ENCODE measurements around the gene PNLIPRP3.

The PNLIPRP3 gene

GRCh38 chr10:116427671-116428070, at the start of gene PNLIPRP3:
Gene PNLIPRP3, plus strand, starts transcription at chr10:116427847. Its CDS starts 166 bp downstream, at chr10:116428013.
- no peaks in the 10 kb centered on the region for H3K9me3 ChIP-seq (replicated peaks; ENCODE audit: insufficient read depth, low read length)
- no peak for DNase-seq
- no peak within 1 kb of the TSS for H3K4me2 ChIP-seq (ENCODE audit: low read depth, low read length)
- peaks cover 15% of the 10 kb centered on the region; the same call in 1 of the 2 replicates for H3K4me1 ChIP-seq (ENCODE audit: low read length)
- H3K27me3 ChIP-seq (replicated peaks; ENCODE audit: insufficient read depth, low read length) = no peaks in the 10 kb centered on the region
- H3F3A ChIP-seq (ENCODE audit: insufficient read depth, low read length) = no peaks in the 10 kb centered on the region
- H3K27ac ChIP-seq (ENCODE audit: low read length) = no peak within 1 kb of the TSS
- no peaks in the 10 kb centered on the region for H3K79me2 ChIP-seq (ENCODE audit: low read length)
- H4K20me1 ChIP-seq (ENCODE audit: insufficient read depth, low read length) = no peaks in the 10 kb centered on the region
- H3K9ac ChIP-seq (ENCODE audit: low read length) = no peak within 1 kb of the TSS
- H3K36me3 ChIP-seq (replicated peaks; ENCODE audit: insufficient read depth, low read length) = no peaks in the 10 kb centered on the region
- H3K4me3 ChIP-seq (ENCODE audit: low read length) = no peak within 1 kb of the TSS
- no peak for TF ChIP-seq EZH2 (optimal IDR thresholded peaks at IDR 0.05; ENCODE audit: low read depth, low read length)
- no peak for TF ChIP-seq EZH2phosphoT487 (IDR thresholded peaks at IDR 0.05; ENCODE audit: low read length)
- TF ChIP-seq CTCF (IDR thresholded peaks at IDR 0.05; ENCODE audit: low read length) = no peak
- H3K9me2 ChIP-seq (replicated peaks; ENCODE audit: insufficient read depth, low read length) = no peaks in the 10 kb centered on the region
- H2AFZ ChIP-seq (ENCODE audit: low read length) = no peak within 1 kb of the TSS

- H3K4me1 ChIP-seq (ENCODE audit: low read length) = no peaks in the 10 kb centered on the region
- H3K36me3 ChIP-seq (replicated peaks; ENCODE audit: insufficient read depth, low read length) = no peaks in the 10 kb centered on the region
- no peak overlapping the region for H3K9ac ChIP-seq (ENCODE audit: low read length)
- H3K27me3 ChIP-seq (replicated peaks; ENCODE audit: insufficient read depth, low read length) = no peaks in the 10 kb centered on the region
- no peak for TF ChIP-seq CTCF (IDR thresholded peaks at IDR 0.05; ENCODE audit: low read length)
- TF ChIP-seq EZH2 (optimal IDR thresholded peaks at IDR 0.05; ENCODE audit: low read depth, low read length) = no peak
- TF ChIP-seq EZH2phosphoT487 (IDR thresholded peaks at IDR 0.05; ENCODE audit: low read length) = no peak
- DNase-seq = no peak
- no peak overlapping the region for H3K27ac ChIP-seq (ENCODE audit: low read length)
- no peak overlapping the region for H3K4me2 ChIP-seq (ENCODE audit: low read depth, low read length)
- H3F3A ChIP-seq (ENCODE audit: insufficient read depth, low read length) = no peaks in the 10 kb centered on the region
- no peaks in the 10 kb centered on the region for H3K9me2 ChIP-seq (replicated peaks; ENCODE audit: insufficient read depth, low read length)
- no peaks in the 10 kb centered on the region for H3K9me3 ChIP-seq (replicated peaks; ENCODE audit: insufficient read depth, low read length)
- H3K79me2 ChIP-seq (ENCODE audit: low read length) = no peaks in the 10 kb centered on the region
- H4K20me1 ChIP-seq (ENCODE audit: insufficient read depth, low read length) = no peaks in the 10 kb centered on the region
- H3K4me3 ChIP-seq (ENCODE audit: low read length) = no peak overlapping the region
- no peak overlapping the region for H2AFZ ChIP-seq (ENCODE audit: low read length)
Measured at GRCh38 chr10:116382290-116382689, 45.4 kb upstream of the PNLIPRP3 start.

DNA sequence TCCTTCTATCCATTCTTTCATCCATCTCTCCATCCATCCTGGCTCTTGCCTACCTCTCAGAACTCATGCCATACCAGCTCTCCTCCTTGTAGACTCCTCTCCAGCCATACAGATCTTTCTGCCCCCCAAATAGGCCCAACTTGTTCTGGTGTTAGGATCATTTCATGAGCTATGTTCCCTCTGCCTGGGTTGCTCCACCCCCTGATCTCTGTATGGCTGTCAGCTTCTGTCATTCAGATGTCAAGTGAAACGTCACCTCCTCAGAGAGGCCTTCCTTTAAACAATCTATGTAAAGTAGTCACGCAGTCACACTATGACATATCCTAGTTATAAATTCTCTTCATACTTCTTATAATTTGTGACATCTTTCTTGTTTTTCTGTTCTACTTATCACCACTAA, 42.3 kb upstream of the PNLIPRP3 start:
- no peak for TF ChIP-seq EZH2 (optimal IDR thresholded peaks at IDR 0.05; ENCODE audit: low read depth, low read length)
- no peak for TF ChIP-seq EZH2phosphoT487 (IDR thresholded peaks at IDR 0.05; ENCODE audit: low read length)
- no peak for TF ChIP-seq CTCF (IDR thresholded peaks at IDR 0.05; ENCODE audit: low read length)
- H3K9me3 ChIP-seq (replicated peaks; ENCODE audit: insufficient read depth, low read length) = no peaks in the 10 kb centered on the region
- H3K36me3 ChIP-seq (replicated peaks; ENCODE audit: insufficient read depth, low read length) = no peaks in the 10 kb centered on the region
- H3K79me2 ChIP-seq (ENCODE audit: low read length) = no peaks in the 10 kb centered on the region
- H3K27ac ChIP-seq (ENCODE audit: low read length) = no peak overlapping the region
- H3K9me2 ChIP-seq (replicated peaks; ENCODE audit: insufficient read depth, low read length) = no peaks in the 10 kb centered on the region
- H3F3A ChIP-seq (ENCODE audit: insufficient read depth, low read length) = no peaks in the 10 kb centered on the region
- no peak overlapping the region for H2AFZ ChIP-seq (ENCODE audit: low read length)
- no peaks in the 10 kb centered on the region for H4K20me1 ChIP-seq (ENCODE audit: insufficient read depth, low read length)
- H3K4me1 ChIP-seq (ENCODE audit: low read length) = no peaks in the 10 kb centered on the region
- DNase-seq = no peak
- no peaks in the 10 kb centered on the region for H3K27me3 ChIP-seq (replicated peaks; ENCODE audit: insufficient read depth, low read length)
- no peak overlapping the region for H3K9ac ChIP-seq (ENCODE audit: low read length)
- H3K4me2 ChIP-seq (ENCODE audit: low read depth, low read length) = no peak overlapping the region
- no peak overlapping the region for H3K4me3 ChIP-seq (ENCODE audit: low read length)
